ENCODE results near the gene COX17.

- TF ChIP-seq POLR2A (IDR thresholded peaks at IDR 0.05): no peak
- no peak for TF ChIP-seq CTCF (IDR thresholded peaks at IDR 0.05 in 8 of 11, conservative IDR thresholded peaks at IDR 0.05 in 3 of 11)
- no peak for TF ChIP-seq POLR2AphosphoS5 (IDR thresholded peaks at IDR 0.05)
These were observed 45.7 kb downstream of the COX17 start for GRCh38 chr3:119631516-119631915.

Measured in spleen (tissue), 7 donors.